Measurements from ENCODE around the gene ACTL7A.
"Not testable (repeated sequence)": the region's sequence is repeated elsewhere in the genome, so short reads cannot be mapped to it uniquely, and the experiment has no call there.

Gene ACTL7A

GRCh38 chr9:108889649-108890067 lies 27.6 kb downstream of the ACTL7A start:
- Histone ChIP-seq H3K4me3 (ENCODE audit: low read depth, low read length, poor library complexity, severe bottlenecking) (no peak overlapping the region), H3K79me2 (ENCODE audit: insufficient read depth, low read length) (no peaks in the 10 kb centered on the region), H3K9ac (ENCODE audit: low read length) (no peak overlapping the region), H3K4me1 (ENCODE audit: insufficient read depth, low read length, severe bottlenecking) (peaks cover 16% of the 10 kb centered on the region), H3K27ac (ENCODE audit: low read depth, low read length, poor library complexity, severe bottlenecking) (no peak overlapping the region), H3F3A (ENCODE audit: insufficient read depth, low read length) (no peaks in the 10 kb centered on the region), H3K36me3 (ENCODE audit: insufficient read depth, low read length) (peaks cover 69% of the 10 kb centered on the region), H3K4me2 (ENCODE audit: low read length) (no peak overlapping the region), H3K9me3 (ENCODE audit: low read length) (no peaks in the 10 kb centered on the region), H4K20me1 (ENCODE audit: insufficient read depth, low read length) (no peaks in the 10 kb centered on the region), H2AFZ (ENCODE audit: low read length) (no peak overlapping the region), H3K9me2 (ENCODE audit: low read depth, low read length) (no peaks in the 10 kb centered on the region), H3K27me3 (ENCODE audit: insufficient read depth, low read length) (no peaks in the 10 kb centered on the region)
- TF ChIP-seq EZH2 (IDR thresholded peaks at IDR 0.05; ENCODE audit: borderline replicate concordance, low read length) (no peak), CTCF (IDR thresholded peaks at IDR 0.05; ENCODE audit: low read length) (peak; percentile 37; the same call in 1 of the 2 replicates)

- Histone ChIP-seq H4K20me1 (ENCODE audit: insufficient read depth, low read length) (no peaks in the 10 kb centered on the region), H3K36me3 (ENCODE audit: insufficient read depth, low read length) (peaks cover 86% of the 10 kb centered on the region)
Observed at GRCh38 chr9:108894225-108894997, 32.3 kb downstream of the ACTL7A start.

GRCh38 chr9:108897324-108898096 lies 35.4 kb downstream of the ACTL7A start:
- Histone ChIP-seq H3K4me3 (ENCODE audit: low read depth, low read length, poor library complexity, severe bottlenecking) (no peak overlapping the region), H2AFZ (ENCODE audit: low read length) (no peak overlapping the region), H3K27ac (ENCODE audit: low read depth, low read length, poor library complexity, severe bottlenecking) (no peak overlapping the region), H4K20me1 (ENCODE audit: insufficient read depth, low read length) (no peaks in the 10 kb centered on the region), H3K9me2 (ENCODE audit: low read depth, low read length) (no peaks in the 10 kb centered on the region), H3K9ac (ENCODE audit: low read length) (no peak overlapping the region), H3K4me1 (ENCODE audit: insufficient read depth, low read length, severe bottlenecking) (no peaks in the 10 kb centered on the region), H3K27me3 (ENCODE audit: insufficient read depth, low read length) (no peaks in the 10 kb centered on the region), H3K36me3 (ENCODE audit: insufficient read depth, low read length) (peaks cover 84% of the 10 kb centered on the region), H3F3A (ENCODE audit: insufficient read depth, low read length) (no peaks in the 10 kb centered on the region), H3K9me3 (ENCODE audit: low read length) (no peaks in the 10 kb centered on the region), H3K4me2 (ENCODE audit: low read length) (no peak overlapping the region), H3K79me2 (ENCODE audit: insufficient read depth, low read length) (no peaks in the 10 kb centered on the region)
- TF ChIP-seq EZH2 (IDR thresholded peaks at IDR 0.05; ENCODE audit: borderline replicate concordance, low read length), result no peak
- no peak for TF ChIP-seq CTCF (IDR thresholded peaks at IDR 0.05; ENCODE audit: low read length)

More at GRCh38 chr9:108894225-108894997, 32.3 kb downstream of the ACTL7A start:
- Histone ChIP-seq H3K27me3 (ENCODE audit: insufficient read depth, low read length) (no peaks in the 10 kb centered on the region), H3F3A (ENCODE audit: insufficient read depth, low read length) (no peaks in the 10 kb centered on the region), H3K9ac (ENCODE audit: low read length) (no peak overlapping the region), H3K79me2 (ENCODE audit: insufficient read depth, low read length) (no peaks in the 10 kb centered on the region), H2AFZ (ENCODE audit: low read length) (no peak overlapping the region), H3K9me3 (ENCODE audit: low read length) (no peaks in the 10 kb centered on the region), H3K4me2 (ENCODE audit: low read length) (no peak overlapping the region), H3K4me1 (ENCODE audit: insufficient read depth, low read length, severe bottlenecking) (no peaks in the 10 kb centered on the region), H3K9me2 (ENCODE audit: low read depth, low read length) (no peaks in the 10 kb centered on the region), H3K27ac (ENCODE audit: low read depth, low read length, poor library complexity, severe bottlenecking) (no peak overlapping the region), H3K4me3 (ENCODE audit: low read depth, low read length, poor library complexity, severe bottlenecking) (no peak overlapping the region)
- TF ChIP-seq CTCF (IDR thresholded peaks at IDR 0.05; ENCODE audit: low read length) (no peak), EZH2 (IDR thresholded peaks at IDR 0.05; ENCODE audit: borderline replicate concordance, low read length) (no peak)

- not testable (repeated sequence) for H3K27me3 ChIP-seq (ENCODE audit: insufficient read depth, low read length); H2AFZ ChIP-seq (ENCODE audit: low read length); H3K9me3 ChIP-seq (ENCODE audit: low read length); H3K4me2 ChIP-seq (ENCODE audit: low read length); H3K27ac ChIP-seq (ENCODE audit: low read depth, low read length, poor library complexity, severe bottlenecking); H3K9me2 ChIP-seq (ENCODE audit: low read depth, low read length); H3K4me1 ChIP-seq (ENCODE audit: insufficient read depth, low read length, severe bottlenecking); H4K20me1 ChIP-seq (ENCODE audit: insufficient read depth, low read length); H3K79me2 ChIP-seq (ENCODE audit: insufficient read depth, low read length); H3K4me3 ChIP-seq (ENCODE audit: low read depth, low read length, poor library complexity, severe bottlenecking); H3K9ac ChIP-seq (ENCODE audit: low read length); H3F3A ChIP-seq (ENCODE audit: insufficient read depth, low read length)
- H3K36me3 ChIP-seq (ENCODE audit: insufficient read depth, low read length), result peaks cover 84% of the 10 kb centered on the region
Observed at GRCh38 chr9:108899023-108899695, 37.1 kb downstream of the ACTL7A start.
